ENCODE results near the gene IKZF2. TPM values are rescaled to one million over a fixed set of nuclear protein-coding genes. Genes with fewer than 3 reads are reported as not detected.

Gene IKZF2
- total and polyA plus RNA-seq, 2 of the 4 experiments (the other 2 are of a cell fraction): 2.1 to 25.5 TPM

DNA sequence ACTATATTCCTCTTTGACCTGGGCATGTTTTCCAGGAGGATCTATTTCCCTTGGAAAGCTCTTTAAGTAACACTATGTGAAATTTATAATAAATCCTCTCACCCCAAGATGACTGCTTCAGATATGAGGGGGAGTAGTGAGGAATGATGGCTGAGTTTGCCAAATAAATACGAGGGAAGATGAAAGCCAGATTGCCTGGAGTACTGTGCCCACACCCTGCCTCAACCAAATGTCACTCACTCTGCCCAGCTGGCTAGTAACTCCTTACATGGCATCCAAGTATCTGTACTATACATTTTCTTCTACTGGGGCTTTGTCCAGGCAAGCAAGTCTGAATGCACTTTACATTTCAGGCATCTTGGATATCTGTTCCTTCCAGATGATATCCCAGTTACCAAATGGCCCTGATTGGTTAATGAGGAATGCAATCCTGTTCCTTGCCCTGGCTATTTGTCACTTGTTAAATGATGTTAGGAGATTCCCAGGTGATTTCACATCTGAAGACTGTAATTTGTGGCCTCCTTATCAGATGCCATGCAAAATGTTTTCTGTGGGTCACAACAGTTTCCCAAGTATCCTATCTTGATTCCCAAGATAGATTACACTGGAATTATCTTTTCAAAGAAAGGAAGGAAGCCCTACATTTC lies 191.8 kb downstream of the IKZF2 start:
- TF ChIP-seq, protein P1, sequence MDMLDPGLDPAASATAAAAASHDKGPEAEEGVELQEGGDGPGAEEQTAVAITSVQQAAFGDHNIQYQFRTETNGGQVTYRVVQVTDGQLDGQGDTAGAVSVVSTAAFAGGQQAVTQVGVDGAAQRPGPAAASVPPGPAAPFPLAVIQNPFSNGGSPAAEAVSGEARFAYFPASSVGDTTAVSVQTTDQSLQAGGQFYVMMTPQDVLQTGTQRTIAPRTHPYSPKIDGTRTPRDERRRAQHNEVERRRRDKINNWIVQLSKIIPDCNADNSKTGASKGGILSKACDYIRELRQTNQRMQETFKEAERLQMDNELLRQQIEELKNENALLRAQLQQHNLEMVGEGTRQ (IDR thresholded peaks at IDR 0.05; ENCODE audit: low read depth, low read length): no peak
- TF ChIP-seq, protein P2, sequence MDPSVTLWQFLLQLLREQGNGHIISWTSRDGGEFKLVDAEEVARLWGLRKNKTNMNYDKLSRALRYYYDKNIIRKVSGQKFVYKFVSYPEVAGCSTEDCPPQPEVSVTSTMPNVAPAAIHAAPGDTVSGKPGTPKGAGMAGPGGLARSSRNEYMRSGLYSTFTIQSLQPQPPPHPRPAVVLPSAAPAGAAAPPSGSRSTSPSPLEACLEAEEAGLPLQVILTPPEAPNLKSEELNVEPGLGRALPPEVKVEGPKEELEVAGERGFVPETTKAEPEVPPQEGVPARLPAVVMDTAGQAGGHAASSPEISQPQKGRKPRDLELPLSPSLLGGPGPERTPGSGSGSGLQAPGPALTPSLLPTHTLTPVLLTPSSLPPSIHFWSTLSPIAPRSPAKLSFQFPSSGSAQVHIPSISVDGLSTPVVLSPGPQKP (IDR thresholded peaks at IDR 0.05; ENCODE audit: borderline replicate concordance, low read depth, low read length): no peak
- TF ChIP-seq NFE2L2 (IDR thresholded peaks at IDR 0.05; ENCODE audit: low read depth, low read length) (no peak), MAFK (IDR thresholded peaks at IDR 0.05; ENCODE audit: low read depth, low read length) (no peak), SMC3 (IDR thresholded peaks at IDR 0.05; ENCODE audit: low read depth, low read length) (no peak), RCOR1 (IDR thresholded peaks at IDR 0.05; ENCODE audit: insufficient replicate concordance, low read length) (no peak)
- H3K9ac ChIP-seq (ENCODE audit: low read depth, low read length): no peak overlapping the region
- peak overlapping the region in 1 of 2 experiments; percentile 53; a peak in 1 of 4 replicates for H4K8ac ChIP-seq (ENCODE audit: low read depth in 2 of 2, low read length in 2 of 2)
- H3K9me3 ChIP-seq (ENCODE audit: control insufficient read depth, insufficient read depth, low read length): no peaks in the 10 kb centered on the region
- BruUV-seq (replicated peaks): no TSS peak
- no peaks in the 10 kb centered on the region for H3K79me1 ChIP-seq (ENCODE audit: low read depth in 1 of 2, low read length in 2 of 2)
- no peak overlapping the region for H2BK120ac ChIP-seq (ENCODE audit: low read depth, low read length)
- no peak overlapping the region for H2BK15ac ChIP-seq (ENCODE audit: low read depth, low read length)
- H3K27ac ChIP-seq (ENCODE audit: insufficient read depth, low read length): no peak overlapping the region
- no peak overlapping the region for H2AFZ ChIP-seq (replicated peaks; ENCODE audit: low read length, poor library complexity)
- ChIA-PET CTCF (no interaction called here), POLR2A (ENCODE audit: unreplicated experiment) (no interaction called here)
- no peak overlapping the region for H3K14ac ChIP-seq (replicated peaks; ENCODE audit: low read depth, low read length)
- peak overlapping the region; percentile 42; the same call in 1 of the 2 replicates for H3K18ac ChIP-seq (ENCODE audit: low read depth, low read length)
- no peak overlapping the region for H2AK9ac ChIP-seq (replicated peaks; ENCODE audit: low read depth, low read length, poor library complexity)
- in situ Hi-C loops (cut with MboI; ENCODE audit: low sequenced_read_pairs) (no loop called here), dilution Hi-C loops (cut with HindIII; ENCODE audit: low sequenced_read_pairs, unreplicated experiment) (no loop called here), intact Hi-C loops (cut with micrococcal nuclease) (no loop called here)
- no peak overlapping the region for H3K56ac ChIP-seq (ENCODE audit: extremely low read depth, insufficient read depth, low read length)
- H3K4me1 ChIP-seq (ENCODE audit: control insufficient read depth, insufficient read depth, low read length): peaks cover 1% of the 10 kb centered on the region; the same call in 1 of the 2 replicates
- no peak overlapping the region for H3K23ac ChIP-seq (ENCODE audit: low read depth, low read length)
- H3K4me3 ChIP-seq (ENCODE audit: insufficient read depth, low read depth, low read length): no peak overlapping the region
- H3K27me3 ChIP-seq (ENCODE audit: control insufficient read depth, insufficient read depth, low read length): no peaks in the 10 kb centered on the region
- no peak overlapping the region for H4K91ac ChIP-seq (ENCODE audit: insufficient read depth, low read depth, low read length)
- no peak overlapping the region; the same call in 1 of the 2 replicates for H4K5ac ChIP-seq (ENCODE audit: low read depth, low read length)
- ATAC-seq (ENCODE audit: low read depth): no peak
- no peaks in the 10 kb centered on the region for H4K20me1 ChIP-seq (ENCODE audit: insufficient read depth, low read length)
- H3K9me1 ChIP-seq (ENCODE audit: insufficient read depth, low read length): no peaks in the 10 kb centered on the region
- WGBS, 2 experiments (ENCODE audit: extremely low coverage in 2 of 2, insufficient read length in 1 of 2): no CpG with 5 or more reads among the region's 1 CpG
- no peak overlapping the region for H2AK5ac ChIP-seq (ENCODE audit: low read depth, low read length)
- no peaks in the 10 kb centered on the region for H3K36me3 ChIP-seq (ENCODE audit: control insufficient read depth, insufficient read depth, low read length)
- H3K4ac ChIP-seq (ENCODE audit: low read depth, low read length): no peak overlapping the region
- no peak for DNase-seq
- H3K4me2 ChIP-seq (ENCODE audit: low read depth, low read length): no peak overlapping the region
- H2BK20ac ChIP-seq (ENCODE audit: low read depth, low read length): peak overlapping the region; percentile 4; the same call in 1 of the 2 replicates
- peak overlapping the region; percentile 29 for H2BK5ac ChIP-seq (ENCODE audit: low read depth, low read length, poor library complexity, severe bottlenecking)

All from IMR-90 (cell line).